DND-41 (cell line): ENCODE measurements around the gene EDC3.

Source experiments
- ATAC-seq: fragments of 200-7000 bp; cut with Tn5 transposase; 3 replicates; pipeline ENCODE4 v1.9.1; 2021; ENCODE audit warnings: low read depth; ENCODE audit not compliant: insufficient read depth
- DNase-seq: peaks from one replicate; pipeline ENCODE4 v3.0.0-alpha.2; 2020
- H2AFZ ChIP-seq: 2 replicates; pipeline ENCODE4 v1.6.0; 2012; ENCODE audit warnings: low read depth, low read length
- H3K27ac ChIP-seq: 2 replicates; pipeline ENCODE4 v1.5.1; 2012; ENCODE audit warnings: low read length, inconsistent platforms
- H3K27me3 ChIP-seq: fragments of 200-600 bp; sonication (generic); 2 replicates; pipeline ENCODE4 v1.6.0; 2012; ENCODE audit warnings: low read length, mild to moderate bottlenecking, inconsistent platforms; ENCODE audit not compliant: insufficient read depth, poor library complexity
- H3K36me3 ChIP-seq: 2 replicates; pipeline ENCODE4 v1.5.1; 2012; ENCODE audit warnings: low read length, inconsistent platforms; ENCODE audit not compliant: insufficient read depth
- H3K4me1 ChIP-seq: 2 replicates; pipeline ENCODE4 v1.5.1; 2012; ENCODE audit warnings: mild to moderate bottlenecking, low read length; ENCODE audit not compliant: insufficient read depth
- H3K4me2 ChIP-seq: 2 replicates; pipeline ENCODE4 v1.6.0; 2012; ENCODE audit warnings: mild to moderate bottlenecking, moderate library complexity, low read length, inconsistent platforms; ENCODE audit not compliant: insufficient read depth
- H3K4me3 ChIP-seq, 2 experiments: fragments of 200-600 bp in 1 of 2; shearing (Covaris generic) in 1 of 2; 2 replicates each; pipeline ENCODE4 v1.5.1; 2012 to 2016; ENCODE audit warnings: inconsistent platforms in 2 of 2, low read length in 2 of 2, mild to moderate bottlenecking in 2 of 2, low read depth in 1 of 2, moderate library complexity in 1 of 2
- H3K79me2 ChIP-seq: 2 replicates; pipeline ENCODE4 v1.6.0; 2012; ENCODE audit warnings: low read length, inconsistent platforms; ENCODE audit not compliant: insufficient read depth
- H3K9ac ChIP-seq: 2 replicates; pipeline ENCODE4 v1.6.0; 2012; ENCODE audit warnings: low read depth, mild to moderate bottlenecking, inconsistent platforms, low read length, moderate library complexity
- H3K9me3 ChIP-seq: 2 replicates; pipeline ENCODE4 v1.5.1; 2012; ENCODE audit warnings: low read length, moderate library complexity, mild to moderate bottlenecking, inconsistent platforms; ENCODE audit not compliant: insufficient read depth, severe bottlenecking
- H4K20me1 ChIP-seq: 2 replicates; pipeline ENCODE4 v1.6.0; 2012; ENCODE audit warnings: low read length; ENCODE audit not compliant: insufficient read depth
- CTCF ChIP-seq: IDR thresholded peaks from 2 replicates; pipeline ENCODE4 v1.5.1; 2012; ENCODE audit warnings: borderline replicate concordance, low read length, moderate library complexity, mild to moderate bottlenecking; ENCODE audit not compliant: poor library complexity, severe bottlenecking; ENCODE audit errors: extremely low read depth
- EZH2 ChIP-seq: IDR thresholded peaks from 3 replicates; pipeline ENCODE4 v1.6.1; 2012; ENCODE audit warnings: borderline replicate concordance, low read depth, mild to moderate bottlenecking, moderate library complexity, low read length, inconsistent platforms; ENCODE audit not compliant: severe bottlenecking

Gene EDC3

GRCh38 chr15:74625693-74626092, 70.1 kb downstream of the EDC3 start:
- H3K4me2 ChIP-seq = no peak overlapping the region

GRCh38 chr15:74624020-74624602, 71.7 kb downstream of the EDC3 start:
- H3K79me2 ChIP-seq = peaks cover 33% of the 10 kb centered on the region
- no peak overlapping the region for H2AFZ ChIP-seq
- no peak overlapping the region for H3K4me3 ChIP-seq
- no peak overlapping the region for H3K9ac ChIP-seq
- no peak overlapping the region for H3K27ac ChIP-seq
- H3K4me2 ChIP-seq = no peak overlapping the region
- no peaks in the 10 kb centered on the region for H3K27me3 ChIP-seq
- peaks cover 100% of the 10 kb centered on the region for H3K36me3 ChIP-seq
- ATAC-seq (no peak), DNase-seq (no peak)
- H3K9me3 ChIP-seq = no peaks in the 10 kb centered on the region
- peaks cover 90% of the 10 kb centered on the region for H4K20me1 ChIP-seq
- no peaks in the 10 kb centered on the region for H3K4me1 ChIP-seq
- TF ChIP-seq CTCF (no peak), EZH2 (no peak)

More at GRCh38 chr15:74625693-74626092, 70.1 kb downstream of the EDC3 start:
- no peaks in the 10 kb centered on the region for H3K4me1 ChIP-seq
- no peak for ATAC-seq
- no peak overlapping the region for H3K4me3 ChIP-seq
- H3K27ac ChIP-seq = no peak overlapping the region
- peaks cover 99% of the 10 kb centered on the region for H3K36me3 ChIP-seq
- no peak for TF ChIP-seq CTCF
- no peak for TF ChIP-seq EZH2
- H3K27me3 ChIP-seq = no peaks in the 10 kb centered on the region
- DNase-seq = no peak
- H2AFZ ChIP-seq = no peak overlapping the region
- H3K9ac ChIP-seq = no peak overlapping the region
- no peaks in the 10 kb centered on the region for H3K9me3 ChIP-seq
- peaks cover 75% of the 10 kb centered on the region for H4K20me1 ChIP-seq
- peaks cover 17% of the 10 kb centered on the region for H3K79me2 ChIP-seq

- Histone ChIP-seq H4K20me1 (peaks cover 96% of the 10 kb centered on the region), H3K4me3 (no peak overlapping the region), H3K9me3 (no peaks in the 10 kb centered on the region), H3K79me2 (peaks cover 47% of the 10 kb centered on the region), H2AFZ (no peak overlapping the region), H3K27ac (no peak overlapping the region), H3K4me2 (no peak overlapping the region), H3K36me3 (peaks cover 99% of the 10 kb centered on the region), H3K9ac (no peak overlapping the region), H3K4me1 (peaks cover 11% of the 10 kb centered on the region), H3K27me3 (no peaks in the 10 kb centered on the region)
- DNase-seq (no peak), ATAC-seq (no peak)
- TF ChIP-seq CTCF (no peak), EZH2 (no peak)
Measured at GRCh38 chr15:74622758-74623157, 73.1 kb downstream of the EDC3 start.

- Histone ChIP-seq H3K4me2 (no peak overlapping the region), H3K9ac (no peak overlapping the region), H3K79me2 (peaks cover 55% of the 10 kb centered on the region), H3K4me3 (no peak overlapping the region), H3K36me3 (peaks cover 99% of the 10 kb centered on the region), H3K9me3 (no peaks in the 10 kb centered on the region), H3K27me3 (no peaks in the 10 kb centered on the region), H3K4me1 (peaks cover 19% of the 10 kb centered on the region), H2AFZ (no peak overlapping the region), H3K27ac (no peak overlapping the region), H4K20me1 (peaks cover 98% of the 10 kb centered on the region)
- no peak for TF ChIP-seq CTCF
- TF ChIP-seq EZH2 = no peak
- no peak for DNase-seq
- no peak for ATAC-seq
Measured at GRCh38 chr15:74621936-74622335, 73.9 kb downstream of the EDC3 start.
